ENCODE measurements around the gene COPZ1. TPM values are rescaled to one million over a fixed set of nuclear protein-coding genes. Genes with fewer than 3 reads are reported as not detected.

Gene COPZ1
- total and polyA plus RNA-seq, 9 of the 15 experiments (the other 6 are each of a cell fraction or from before 2014, with no cell fraction given) = 137 to 487 (median 233) TPM

- no peak for TF ChIP-seq RREB1 (CRISPR knock-in tag; IDR thresholded peaks at IDR 0.05)
- no peak for TF ChIP-seq RFX5 (IDR thresholded peaks at IDR 0.05; ENCODE audit: low read depth, low read length)
- TF ChIP-seq ELK1 (CRISPR knock-in tag; IDR thresholded peaks at IDR 0.05) = no peak
- TF ChIP-seq ATF6 (CRISPR knock-in tag; IDR thresholded peaks at IDR 0.05) = no peak
- TF ChIP-seq FOXM1 (IDR thresholded peaks at IDR 0.05; ENCODE audit: low read depth) = no peak
- TF ChIP-seq FOXM1 (CRISPR knock-in tag; IDR thresholded peaks at IDR 0.05; ENCODE audit: low read depth) = no peak
- no peak for TF ChIP-seq HEY1 (CRISPR knock-in tag; IDR thresholded peaks at IDR 0.05; ENCODE audit: borderline replicate concordance)
- TF ChIP-seq HINFP (tag; conservative IDR thresholded peaks at IDR 0.05; ENCODE audit: low read depth) = no peak
- no peak for TF ChIP-seq TCFL5 (CRISPR knock-in tag; conservative IDR thresholded peaks at IDR 0.05)
- TF ChIP-seq RNF2 (IDR thresholded peaks at IDR 0.05) = no peak
- no peak for TF ChIP-seq SMC3 (conservative IDR thresholded peaks at IDR 0.05; ENCODE audit: insufficient read depth, low read depth, low read length)
- peak; percentile 63; the same call in 1 of the 2 replicates for TF ChIP-seq TEAD4 (IDR thresholded peaks at IDR 0.05; ENCODE audit: low read length)
- no peak for TF ChIP-seq TEAD4 (CRISPR knock-in tag; IDR thresholded peaks at IDR 0.05; ENCODE audit: borderline replicate concordance)
- no peak for TF ChIP-seq E2F4 (CRISPR knock-in tag; IDR thresholded peaks at IDR 0.05; ENCODE audit: low read depth)
- TF ChIP-seq NFRKB (IDR thresholded peaks at IDR 0.05; ENCODE audit: low read depth) = no peak
- no peak for TF ChIP-seq NR2F6 (CRISPR knock-in tag; IDR thresholded peaks at IDR 0.05)
- peak; percentile 44; the same call in 1 of the 2 replicates for TF ChIP-seq RBFOX2 (IDR thresholded peaks at IDR 0.05; ENCODE audit: low read depth, low read length)
- TF ChIP-seq SNRNP70 (optimal IDR thresholded peaks at IDR 0.05; ENCODE audit: low read depth, low read length) = no peak
These were observed 27.1 kb downstream of the COPZ1 start (continued) for GRCh38 chr12:54352022-54352531.
